ENCODE results near the gene THOP1. TPM values are rescaled to one million over a fixed set of nuclear protein-coding genes. Genes with fewer than 3 reads are reported as not detected.

THOP1 gene
- total RNA-seq, 6 experiments from 2014 or later, result 25.5 to 61.8 (median 33.0) TPM

- TF ChIP-seq CTCF (IDR thresholded peaks at IDR 0.05) (no peak), POLR2A (IDR thresholded peaks at IDR 0.05) (no peak)
- Histone ChIP-seq H3K27ac (no peak overlapping the region), H3K27me3 (no peaks in the 10 kb centered on the region), H3K36me3 (peaks cover 0 to 12% (median under 1%) of the 10 kb centered on the region in 4 donors), H3K4me1 (no peaks in the 10 kb centered on the region), H3K4me3 (no peak overlapping the region), H3K9me3 (no peaks in the 10 kb centered on the region)
- intact Hi-C loops (cut with DNase I), result loop anchor here in 1 of 2 donors (10.0 kb wide), 1 partner anchor 107 kb away; no protein-coding TSS in a partner anchor
- DNase-seq (no peak), ATAC-seq (no peak)
- WGBS (ENCODE audit: insufficient coverage, low coverage, low lambda C conversion rate, missing lambda C conversion rate), result 68% methylated on average over 5 of the region's 21 CpGs
Observed at GRCh38 chr19:2751438-2751830, 33.9 kb upstream of the THOP1 start.

GRCh38 chr19:2754659-2755447 lies 30.4 kb upstream of the THOP1 start:
- TF ChIP-seq CTCF (IDR thresholded peaks at IDR 0.05) (no peak), POLR2A (IDR thresholded peaks at IDR 0.05) (no peak)
- H3K27me3 ChIP-seq, result no peaks in the 10 kb centered on the region
- peaks cover 0 to 18% (median under 1%) of the 10 kb centered on the region in 4 donors for H3K36me3 ChIP-seq
- no peak for ATAC-seq
- no peaks in the 10 kb centered on the region for H3K9me3 ChIP-seq
- no peak for DNase-seq
- intact Hi-C loops (cut with DNase I), result loop anchor here in 1 of 2 donors (10.0 kb wide), 1 partner anchor 110 kb away; no protein-coding TSS in a partner anchor
- H3K4me3 ChIP-seq, result no peak overlapping the region
- H3K27ac ChIP-seq, result no peak overlapping the region
- no peaks in the 10 kb centered on the region for H3K4me1 ChIP-seq
- WGBS (ENCODE audit: insufficient coverage, low coverage, low lambda C conversion rate, missing lambda C conversion rate), result 72% methylated on average over 10 of the region's 43 CpGs

- Histone ChIP-seq H3K4me3 (no peak overlapping the region), H3K36me3 (peaks cover 0 to 18% (median under 1%) of the 10 kb centered on the region in 4 donors), H3K27ac (no peak overlapping the region), H3K9me3 (no peaks in the 10 kb centered on the region), H3K4me1 (no peaks in the 10 kb centered on the region), H3K27me3 (no peaks in the 10 kb centered on the region)
- DNase-seq, result no peak
- intact Hi-C loops (cut with DNase I), result loop anchor here in 1 of 2 donors (10.0 kb wide), 1 partner anchor 111 kb away; no protein-coding TSS in a partner anchor
- no peak for TF ChIP-seq POLR2A (IDR thresholded peaks at IDR 0.05)
- TF ChIP-seq CTCF (IDR thresholded peaks at IDR 0.05), result no peak
- no peak for ATAC-seq
- WGBS (ENCODE audit: insufficient coverage, low coverage, low lambda C conversion rate, missing lambda C conversion rate), result no CpG with 5 or more reads among the region's 16 CpGs
Observed at GRCh38 chr19:2755448-2755705, 29.9 kb upstream of the THOP1 start.

GRCh38 chr19:2755811-2756210 lies 29.5 kb upstream of the THOP1 start:
- no peak overlapping the region for H3K27ac ChIP-seq
- H3K4me1 ChIP-seq, result no peaks in the 10 kb centered on the region
- H3K4me3 ChIP-seq, result no peak overlapping the region
- TF ChIP-seq POLR2A (IDR thresholded peaks at IDR 0.05) (no peak), CTCF (IDR thresholded peaks at IDR 0.05) (no peak)
- DNase-seq (no peak), ATAC-seq (no peak)
- peaks cover 0 to 18% (median under 1%) of the 10 kb centered on the region in 4 donors for H3K36me3 ChIP-seq
- intact Hi-C loops (cut with DNase I), result loop anchor here in 1 of 2 donors (10.0 kb wide), 1 partner anchor 111 kb away; no protein-coding TSS in a partner anchor
- no peaks in the 10 kb centered on the region for H3K27me3 ChIP-seq
- WGBS (ENCODE audit: insufficient coverage, low coverage, low lambda C conversion rate, missing lambda C conversion rate), result 91% methylated on average over 8 of the region's 16 CpGs
- H3K9me3 ChIP-seq, result no peaks in the 10 kb centered on the region
